ENCODE measurements around the gene CRYBG1.

The CRYBG1 gene

DNA sequence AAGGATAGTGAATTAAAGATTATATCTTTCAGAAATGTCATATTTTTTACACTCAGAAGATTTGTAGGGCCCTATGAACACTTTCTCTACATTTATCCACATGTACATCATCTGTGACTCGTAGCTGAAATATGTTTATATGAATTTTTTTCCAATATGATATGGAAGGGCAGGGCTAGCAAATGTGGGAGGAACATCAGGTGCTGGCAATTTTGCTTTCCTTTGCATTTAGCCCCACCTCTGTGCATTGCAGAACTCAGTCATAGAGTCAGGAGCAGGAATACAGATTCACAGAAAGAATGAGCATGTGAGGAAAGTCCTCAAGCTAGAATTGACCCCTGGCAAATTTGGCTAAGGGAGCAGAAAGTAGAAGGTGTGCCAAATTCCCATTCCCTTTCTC, 129.9 kb downstream of the CRYBG1 start:
- Histone ChIP-seq H2BK120ac (ENCODE audit: low read depth, low read length) (no peak overlapping the region), H4K8ac (ENCODE audit: low read depth, low read length) (no peak overlapping the region), H2BK12ac (ENCODE audit: low read length) (no peak overlapping the region), H3K4ac (ENCODE audit: low read length) (no peak overlapping the region), H3K4me2 (ENCODE audit: insufficient read depth, low read length, poor library complexity, severe bottlenecking) (no peak overlapping the region), H3K18ac (ENCODE audit: low read length) (no peak overlapping the region), H3K79me1 (ENCODE audit: low read depth, low read length) (peaks cover 1% of the 10 kb centered on the region), H3K4me3 (ENCODE audit: low read length in 2 of 2) (no peak overlapping the region), H3K14ac (ENCODE audit: low read length) (no peak overlapping the region), H2BK15ac (ENCODE audit: low read length) (no peak overlapping the region), H3K23ac (ENCODE audit: low read depth, low read length, poor library complexity) (no peak overlapping the region), H4K91ac (ENCODE audit: low read depth, low read length, poor library complexity) (no peak overlapping the region), H3K36me3 (replicated peaks in 1 of 2; ENCODE audit: control insufficient read depth in 2 of 2, insufficient read depth in 2 of 2, low read length in 2 of 2) (no peaks in the 10 kb centered on the region), H3K9me3 (replicated peaks in 1 of 2; ENCODE audit: control insufficient read depth in 2 of 2, insufficient read depth in 1 of 2, low read depth in 1 of 2, low read length in 2 of 2) (no peaks in the 10 kb centered on the region), H2AK5ac (ENCODE audit: low read depth, low read length) (no peak overlapping the region), H3K27ac (replicated peaks; ENCODE audit: low read length) (no peak overlapping the region), H2BK5ac (ENCODE audit: low read length) (no peak overlapping the region), H3K4me1 (ENCODE audit: control insufficient read depth in 2 of 2, insufficient read depth in 1 of 2, low read depth in 1 of 2, low read length in 2 of 2) (no peaks in the 10 kb centered on the region), H3K9ac (ENCODE audit: low read depth, low read length, poor library complexity) (no peak overlapping the region), H3K27me3 (ENCODE audit: control insufficient read depth in 3 of 3, insufficient read depth in 3 of 3, low read depth in 1 of 3, low read length in 3 of 3) (peaks cover 0 to 22% (median 0%) of the 10 kb centered on the region in 3 experiments), H2AFZ (ENCODE audit: low read length) (no peak overlapping the region)
- no peak for DNase-seq (ENCODE audit: low spot score)
- WGBS, 2 donors (ENCODE audit: extremely low coverage in 2 of 2, insufficient read length in 2 of 2, insufficient replicate concordance in 1 of 2), result no CpG with 5 or more reads among the region's 1 CpG

DNA sequence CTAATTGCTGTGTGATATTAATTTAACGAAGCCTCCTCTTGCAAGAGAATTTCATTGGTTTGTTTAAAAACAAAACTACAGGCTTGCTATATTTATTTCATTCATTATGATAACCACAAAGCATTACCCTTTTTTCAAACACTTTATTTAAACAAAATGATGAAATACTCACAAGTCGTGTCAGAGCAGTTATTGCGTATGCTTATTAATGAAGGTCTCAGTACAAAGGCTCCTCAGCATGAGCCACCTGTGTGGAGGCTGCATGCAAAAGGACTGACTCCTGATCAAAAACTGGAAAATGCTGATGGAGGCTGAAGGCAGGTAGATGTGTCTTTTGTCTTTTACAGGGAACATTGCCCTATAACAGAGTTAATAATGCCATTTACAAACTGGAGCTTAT, 130.5 kb downstream of the CRYBG1 start:
- no peak overlapping the region for H3K14ac ChIP-seq (ENCODE audit: low read length)
- no peak overlapping the region for H4K8ac ChIP-seq (ENCODE audit: low read depth, low read length)
- no peak overlapping the region for H2BK15ac ChIP-seq (ENCODE audit: low read length)
- peaks cover 1% of the 10 kb centered on the region for H3K79me1 ChIP-seq (ENCODE audit: low read depth, low read length)
- no peak for DNase-seq (ENCODE audit: low spot score)
- no peak overlapping the region for H2BK12ac ChIP-seq (ENCODE audit: low read length)
- H2AFZ ChIP-seq (ENCODE audit: low read length), result no peak overlapping the region
- H3K27ac ChIP-seq (replicated peaks; ENCODE audit: low read length), result no peak overlapping the region
- H2BK5ac ChIP-seq (ENCODE audit: low read length), result no peak overlapping the region
- H3K18ac ChIP-seq (ENCODE audit: low read length), result no peak overlapping the region
- no peaks in the 10 kb centered on the region for H3K36me3 ChIP-seq (replicated peaks in 1 of 2; ENCODE audit: control insufficient read depth in 2 of 2, insufficient read depth in 2 of 2, low read length in 2 of 2)
- H3K4me3 ChIP-seq (ENCODE audit: low read length in 2 of 2), result no peak overlapping the region
- no peaks in the 10 kb centered on the region for H3K9me3 ChIP-seq (replicated peaks in 1 of 2; ENCODE audit: control insufficient read depth in 2 of 2, insufficient read depth in 1 of 2, low read depth in 1 of 2, low read length in 2 of 2)
- H3K27me3 ChIP-seq (ENCODE audit: control insufficient read depth in 3 of 3, insufficient read depth in 3 of 3, low read depth in 1 of 3, low read length in 3 of 3), result peaks cover 0 to 28% (median 0%) of the 10 kb centered on the region in 3 experiments
- no peak overlapping the region for H2BK120ac ChIP-seq (ENCODE audit: low read depth, low read length)
- no peak overlapping the region for H4K91ac ChIP-seq (ENCODE audit: low read depth, low read length, poor library complexity)
- H3K4ac ChIP-seq (ENCODE audit: low read length), result no peak overlapping the region
- H3K9ac ChIP-seq (ENCODE audit: low read depth, low read length, poor library complexity), result no peak overlapping the region
- WGBS, 2 donors (ENCODE audit: extremely low coverage in 2 of 2, insufficient read length in 2 of 2, insufficient replicate concordance in 1 of 2), result no CpG with 5 or more reads among the region's 3 CpGs
- H3K4me2 ChIP-seq (ENCODE audit: insufficient read depth, low read length, poor library complexity, severe bottlenecking), result no peak overlapping the region
- no peaks in the 10 kb centered on the region for H3K4me1 ChIP-seq (ENCODE audit: control insufficient read depth in 2 of 2, insufficient read depth in 1 of 2, low read depth in 1 of 2, low read length in 2 of 2)
- no peak overlapping the region for H2AK5ac ChIP-seq (ENCODE audit: low read depth, low read length)
- no peak overlapping the region for H3K23ac ChIP-seq (ENCODE audit: low read depth, low read length, poor library complexity)

DNA sequence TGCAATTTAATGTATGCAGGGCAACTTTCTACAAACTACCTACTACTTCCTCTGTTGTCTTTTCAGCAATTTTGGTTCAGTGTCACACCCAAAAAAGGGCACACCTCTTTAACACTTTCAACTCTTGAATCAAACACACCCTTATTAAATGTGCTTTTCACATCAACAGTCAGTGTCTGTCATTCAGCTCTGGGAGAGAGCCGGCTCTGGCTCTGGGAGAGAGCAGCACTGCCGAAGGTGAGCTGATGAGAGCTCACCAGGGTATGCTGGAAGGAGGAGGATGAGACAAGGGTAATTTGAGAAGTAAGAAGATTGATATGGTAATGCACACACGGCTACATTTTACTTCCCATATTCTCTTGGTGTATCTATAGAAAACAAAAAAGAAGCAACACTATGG, 134.5 kb downstream of the CRYBG1 start:
- Histone ChIP-seq H3K36me3 (replicated peaks in 1 of 2; ENCODE audit: control insufficient read depth in 2 of 2, insufficient read depth in 2 of 2, low read length in 2 of 2) (no peaks in the 10 kb centered on the region), H2BK15ac (ENCODE audit: low read length) (no peak overlapping the region), H3K4ac (ENCODE audit: low read length) (no peak overlapping the region), H3K18ac (ENCODE audit: low read length) (no peak overlapping the region), H2BK12ac (ENCODE audit: low read length) (no peak overlapping the region), H4K91ac (ENCODE audit: low read depth, low read length, poor library complexity) (no peak overlapping the region), H2AFZ (ENCODE audit: low read length) (no peak overlapping the region), H3K4me1 (ENCODE audit: control insufficient read depth in 2 of 2, insufficient read depth in 1 of 2, low read depth in 1 of 2, low read length in 2 of 2) (no peaks in the 10 kb centered on the region), H2AK5ac (ENCODE audit: low read depth, low read length) (no peak overlapping the region), H3K27ac (replicated peaks; ENCODE audit: low read length) (no peak overlapping the region), H3K14ac (ENCODE audit: low read length) (no peak overlapping the region), H3K4me2 (ENCODE audit: insufficient read depth, low read length, poor library complexity, severe bottlenecking) (no peak overlapping the region), H2BK120ac (ENCODE audit: low read depth, low read length) (no peak overlapping the region), H3K4me3 (ENCODE audit: low read length in 2 of 2) (no peak overlapping the region), H4K8ac (ENCODE audit: low read depth, low read length) (no peak overlapping the region), H3K9ac (ENCODE audit: low read depth, low read length, poor library complexity) (no peak overlapping the region), H3K27me3 (ENCODE audit: control insufficient read depth in 3 of 3, insufficient read depth in 3 of 3, low read depth in 1 of 3, low read length in 3 of 3) (peaks cover 0 to 28% (median 0%) of the 10 kb centered on the region in 3 experiments), H2BK5ac (ENCODE audit: low read length) (no peak overlapping the region), H3K23ac (ENCODE audit: low read depth, low read length, poor library complexity) (no peak overlapping the region), H3K9me3 (replicated peaks in 1 of 2; ENCODE audit: control insufficient read depth in 2 of 2, insufficient read depth in 1 of 2, low read depth in 1 of 2, low read length in 2 of 2) (no peaks in the 10 kb centered on the region), H3K79me1 (ENCODE audit: low read depth, low read length) (no peaks in the 10 kb centered on the region)
- WGBS, 2 donors (ENCODE audit: extremely low coverage in 2 of 2, insufficient read length in 2 of 2, insufficient replicate concordance in 1 of 2), result no CpG with 5 or more reads among the region's 3 CpGs
- no peak for DNase-seq (ENCODE audit: low spot score)

DNA sequence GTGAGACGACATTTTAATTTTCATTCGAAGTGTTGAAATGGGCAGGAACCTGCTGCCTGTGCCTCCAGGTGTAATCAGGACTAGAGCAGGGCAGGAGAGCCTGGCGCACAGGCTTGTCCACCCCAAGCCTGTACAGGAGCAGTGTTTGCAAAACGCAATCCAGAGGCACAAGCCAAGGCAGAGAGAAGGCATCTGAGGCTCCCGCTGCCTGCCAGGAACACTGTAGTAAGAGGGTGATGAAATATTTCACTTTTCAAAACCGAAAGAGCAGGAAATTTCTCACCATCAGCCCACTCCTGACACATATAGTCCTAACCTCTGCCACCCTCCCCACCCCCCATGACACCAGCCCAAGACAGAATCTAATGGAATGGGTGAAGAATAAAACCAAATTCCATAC, 136.3 kb downstream of the CRYBG1 start:
- Histone ChIP-seq H3K18ac (ENCODE audit: low read length) (no peak overlapping the region), H3K4me3 (ENCODE audit: low read length in 2 of 2) (no peak overlapping the region), H3K36me3 (replicated peaks in 1 of 2; ENCODE audit: control insufficient read depth in 2 of 2, insufficient read depth in 2 of 2, low read length in 2 of 2) (no peaks in the 10 kb centered on the region), H3K79me1 (ENCODE audit: low read depth, low read length) (no peaks in the 10 kb centered on the region), H2BK120ac (ENCODE audit: low read depth, low read length) (no peak overlapping the region), H2AK5ac (ENCODE audit: low read depth, low read length) (no peak overlapping the region), H3K9me3 (replicated peaks in 1 of 2; ENCODE audit: control insufficient read depth in 2 of 2, insufficient read depth in 1 of 2, low read depth in 1 of 2, low read length in 2 of 2) (no peaks in the 10 kb centered on the region), H3K14ac (ENCODE audit: low read length) (no peak overlapping the region), H3K4me1 (ENCODE audit: control insufficient read depth in 2 of 2, insufficient read depth in 1 of 2, low read depth in 1 of 2, low read length in 2 of 2) (no peaks in the 10 kb centered on the region), H2BK5ac (ENCODE audit: low read length) (no peak overlapping the region), H2BK12ac (ENCODE audit: low read length) (no peak overlapping the region), H3K23ac (ENCODE audit: low read depth, low read length, poor library complexity) (no peak overlapping the region), H2BK15ac (ENCODE audit: low read length) (no peak overlapping the region), H3K27ac (replicated peaks; ENCODE audit: low read length) (no peak overlapping the region), H3K27me3 (ENCODE audit: control insufficient read depth in 3 of 3, insufficient read depth in 3 of 3, low read depth in 1 of 3, low read length in 3 of 3) (peaks cover 0 to 26% (median 0%) of the 10 kb centered on the region in 3 experiments), H2AFZ (ENCODE audit: low read length) (no peak overlapping the region), H4K8ac (ENCODE audit: low read depth, low read length) (no peak overlapping the region), H3K9ac (ENCODE audit: low read depth, low read length, poor library complexity) (no peak overlapping the region), H3K4ac (ENCODE audit: low read length) (no peak overlapping the region), H3K4me2 (ENCODE audit: insufficient read depth, low read length, poor library complexity, severe bottlenecking) (no peak overlapping the region), H4K91ac (ENCODE audit: low read depth, low read length, poor library complexity) (no peak overlapping the region)
- DNase-seq (ENCODE audit: low spot score), result no peak
- no CpG with 5 or more reads among the region's 6 CpGs for WGBS, 2 donors (ENCODE audit: extremely low coverage in 2 of 2, insufficient read length in 2 of 2, insufficient replicate concordance in 1 of 2)

Measured in neuronal stem cell (in vitro differentiated cells).